K562 (cell line): Measurements from ENCODE around the gene CRCP. TPM values are rescaled to one million over a fixed set of nuclear protein-coding genes. Genes with fewer than 3 reads are reported as not detected.
"Not testable (repeated sequence)": the region's sequence is repeated elsewhere in the genome, so short reads cannot be mapped to it uniquely, and the experiment has no call there.

ENCODE experiments used
- ATAC-seq: fragments of 200-7000 bp; cut with Tn5 transposase; 3 replicates; pipeline ENCODE4 v1.9.1; 2020; ENCODE audit warnings: moderate library complexity
- BruUV-seq: library from RNA; stranded (reverse); fragments of 400-500 nt; replicated peaks from 2 replicates; lab custom pipeline; 2021; lab: Mats Ljungman, UMichigan
- CTCF ChIA-PET: fragments of 300-600 bp; formaldehyde crosslinking; extraction: SDS; loops from one replicate; lab custom pipeline; 2021; ENCODE audit warnings: low intra/inter-chr PET ratio; lab: Yijun Ruan, JAX
- POLR2A ChIA-PET: fragments of 300-600, 350-650 bp; sonication (Branson Sonifier 250); formaldehyde crosslinking; extraction: SDS; loops from one replicate; lab custom pipeline; 2021; ENCODE audit warnings: antibody characterized with exemption, inconsistent platforms; lab: Yijun Ruan, JAX
- DNase-seq, 4 experiments: peaks; one replicate each; pipeline versions ENCODE4 v3.0.0 to v3.0.0-alpha.2; 2011 to 2018; ENCODE audit warnings: low spot score in 3 of 4, mixed read lengths in 3 of 4; ENCODE audit errors: extremely low read depth in 1 of 4
- FAIRE-seq: peaks from 2 replicates; lab custom pipeline; 2011; peaks lifted over from hg19 to GRCh38; lab: Jason Lieb, UNC
- H2AFZ ChIP-seq: 2 replicates; pipeline ENCODE4 v1.6.0; 2011; ENCODE audit warnings: low read depth, low read length, control low read depth, inconsistent platforms
- H3K27ac ChIP-seq: fragments of 200-600 bp; 3 replicates; pipeline ENCODE4 v1.8.0; 2011; ENCODE audit warnings: low read depth, mild to moderate bottlenecking, control low read depth, inconsistent platforms, low read length, moderate library complexity, mixed read lengths; ENCODE audit errors: extremely low read depth
- H3K27me3 ChIP-seq, 2 experiments: fragments of 300-600 bp in 1 of 2; 2 replicates in 1 of 2; 3 replicates in 1 of 2; pipeline versions ENCODE4 v1.6.0 to v1.8.0; 2011; ENCODE audit warnings: inconsistent platforms in 2 of 2, low read length in 2 of 2, mild to moderate bottlenecking in 1 of 2, mixed read lengths in 1 of 2, moderate library complexity in 1 of 2; ENCODE audit not compliant: control insufficient read depth in 2 of 2, insufficient read depth in 2 of 2
- H3K36me3 ChIP-seq: fragments of 300-600 bp; 3 replicates; pipeline ENCODE4 v1.8.0; 2011; ENCODE audit warnings: mild to moderate bottlenecking, low read length, inconsistent platforms; ENCODE audit not compliant: control insufficient read depth, insufficient read depth
- H3K4me1 ChIP-seq, 2 experiments: fragments of 200-600 bp in 1 of 2; replicated peaks in 1 of 2; 2 replicates in 1 of 2; 3 replicates in 1 of 2; pipeline versions ENCODE4 v1.5.1 to v1.8.0; 2011; ENCODE audit warnings: inconsistent platforms in 2 of 2, low read length in 2 of 2, mild to moderate bottlenecking in 1 of 2, mixed read lengths in 1 of 2, moderate library complexity in 1 of 2; ENCODE audit not compliant: control insufficient read depth in 2 of 2, insufficient read depth in 2 of 2
- H3K4me2 ChIP-seq: 2 replicates; pipeline ENCODE4 v1.6.1; 2011; ENCODE audit warnings: low read length, control low read depth, inconsistent platforms, mixed read lengths; ENCODE audit not compliant: insufficient read depth
- H3K4me3 ChIP-seq: fragments of 200-600 bp; sonication (generic), shearing (Covaris generic); 2 replicates; pipeline ENCODE4 v1.5.1; 2016; ENCODE audit warnings: control low read depth, inconsistent platforms
- H3K79me2 ChIP-seq: fragments of 200-600 bp; 3 replicates; pipeline ENCODE4 v1.8.0; 2011; ENCODE audit warnings: low read length, inconsistent platforms; ENCODE audit not compliant: control insufficient read depth, insufficient read depth
- H3K9ac ChIP-seq, 2 experiments: 2 replicates each; pipeline versions ENCODE4 v1.6.0 to v1.6.1; 2011; ENCODE audit warnings: low read depth in 2 of 2, low read length in 2 of 2, control low read depth in 1 of 2, inconsistent platforms in 1 of 2, mild to moderate bottlenecking in 1 of 2, mixed read lengths in 1 of 2; ENCODE audit not compliant: insufficient read depth in 1 of 2
- H3K9me1 ChIP-seq: one replicate; pipeline ENCODE4 v1.6.0; 2011; ENCODE audit warnings: inconsistent platforms, mild to moderate bottlenecking, low read length, moderate library complexity; ENCODE audit not compliant: control insufficient read depth, insufficient read depth
- H3K9me3 ChIP-seq: replicated peaks from 2 replicates; pipeline ENCODE4 v1.5.1; 2011; ENCODE audit warnings: low read depth, low read length, inconsistent platforms; ENCODE audit not compliant: control insufficient read depth, insufficient read depth
- H4K20me1 ChIP-seq: replicated peaks from 2 replicates; pipeline ENCODE4 v1.6.1; 2011; ENCODE audit warnings: low read length, inconsistent platforms, mixed read lengths; ENCODE audit not compliant: control insufficient read depth, insufficient read depth
- CBFA2T3 ChIP-seq: fragments of 450-650 bp; IDR thresholded peaks from 2 replicates; pipeline ENCODE4 v1.6.1; 2017
- E2F6 ChIP-seq, 2 experiments: IDR thresholded peaks; 2 replicates each; pipeline ENCODE4 v1.6.1; 2011; ENCODE audit warnings: borderline replicate concordance in 1 of 2, control low read depth in 1 of 2, low read depth in 1 of 2, low read length in 1 of 2, mild to moderate bottlenecking in 1 of 2, mixed read lengths in 1 of 2, moderate library complexity in 1 of 2; ENCODE audit not compliant: insufficient read depth in 1 of 2, insufficient read length in 1 of 2, poor library complexity in 1 of 2, severe bottlenecking in 1 of 2; ENCODE audit errors: extremely low read depth in 1 of 2
- ZBTB33 ChIP-seq: sonication (generic); formaldehyde crosslinking; IDR thresholded peaks from 2 replicates; pipeline ENCODE4 v1.8.1; 2023; ENCODE audit warnings: mild to moderate bottlenecking, missing genetic modification reagents
- ZNF121 ChIP-seq: sonication (generic); formaldehyde crosslinking; conservative IDR thresholded peaks from 2 replicates; pipeline ENCODE4 v1.8.0; 2022; ENCODE audit warnings: missing genetic modification reagents
- ZNF592 ChIP-seq: fragments of 450-650 bp; IDR thresholded peaks from 2 replicates; pipeline ENCODE4 v1.6.1; 2017; ENCODE audit warnings: antibody characterized with exemption, mild to moderate bottlenecking
- WGBS: fragments of 100-300 bp; shearing (Covaris generic); methylation state at CpG from one replicate; pipeline ENCODE4 v1.1.6; 2016; ENCODE audit warnings: low coverage, mixed read lengths; ENCODE audit not compliant: insufficient coverage; ENCODE audit errors: missing lambda C conversion rate; 5-methylcytosine and 5-hydroxymethylcytosine counted together
- in situ Hi-C: fragments of 300-500 bp; cut with MboI; formaldehyde crosslinking; loops from 4 replicates; pipeline ENCODE4 v1.15.0; 2018; ENCODE audit warnings: inconsistent platforms, mixed read lengths
- intact Hi-C: fragments of 100-400 bp; cut with micrococcal nuclease; formaldehyde crosslinking; loops from 2 replicates; pipeline ENCODE4 v1.14.2; 2022
- polyA plus RNA-seq, 8 experiments: library from polyadenylated mRNA; depleted of rRNA in 4 of 8; stranded (reverse) in 5 of 8; unstranded in 3 of 8; fragments of >200 nt; fragmentation: Nextera tagmentation in 2 of 8; fragmentation: Illumina TruSeq in 1 of 8; extraction: Ambion mirVana in 2 of 8; extraction: Trizol in 1 of 8; gene quantifications; 2 replicates each; pipeline versions ENCODE4 v1.2.1 to v1.2.3, GENCODE V29; 2011 to 2014; ENCODE audit warnings: inconsistent platforms in 1 of 8, missing spikeins in 1 of 8
- total RNA-seq, 7 experiments: library from RNA; depleted of rRNA in 6 of 7; stranded (reverse); fragments of >200 nt in 6 of 7; fragmentation: Illumina TruSeq in 2 of 7; extraction: Trizol in 2 of 7; gene quantifications; 2 replicates each; pipeline versions ENCODE4 v1.2.1 to v1.2.3, GENCODE V29; 2011 to 2021; ENCODE audit warnings: low replicate concordance in 1 of 7

CRCP gene
- total and polyA plus RNA-seq, 9 of the 15 experiments (the other 6 are each of a cell fraction or from before 2014, with no cell fraction given): 22.1 to 58.3 (median 43.4) TPM

- H3K36me3 ChIP-seq, ATAC-seq, H3K9me3 ChIP-seq, H3K4me3 ChIP-seq, H4K20me1 ChIP-seq, FAIRE-seq, BruUV-seq, H3K9ac ChIP-seq, H3K4me2 ChIP-seq, DNase-seq, in situ Hi-C loops, H3K27ac ChIP-seq, CTCF ChIA-PET, intact Hi-C loops, H2AFZ ChIP-seq, H3K79me2 ChIP-seq, H3K27me3 ChIP-seq, H3K9me1 ChIP-seq: not testable (repeated sequence)
- peaks cover 22 to 26% of the 10 kb centered on the region in 2 experiments; a peak in 4 of 5 replicates for H3K4me1 ChIP-seq
- TF ChIP-seq ZNF121 (peak; percentile 55; the same call in 1 of the 2 replicates), CBFA2T3 (peak; percentile 41), ZNF592 (0 out of 2 replicates have a peak, but pooled peaks have one; percentile 21), ZBTB33 (CRISPR knock-in tag) (peak; percentile 84), E2F6 (IDR thresholded peaks at IDR 0.05; ENCODE audit: borderline replicate concordance in 1 of 2, extremely low read depth in 1 of 2, insufficient read depth in 1 of 2, insufficient read length in 1 of 2, low read depth in 1 of 2, low read length in 1 of 2, poor library complexity in 1 of 2, severe bottlenecking in 1 of 2) (peak in 1 of 2 experiments; percentile 26)
- POLR2A ChIA-PET: interaction anchor here (0.9 to 1.0 kb wide), 2 partner anchors 9 to 12 kb away, joined by 4 read pairs; partner anchors contain the start of gene CRCP
- WGBS: 75% methylated on average over 5 of the region's 6 CpGs
Observed at GRCh38 chr7:66102168-66102567, 12.5 kb upstream of the CRCP start.
